ENCODE measurements around the gene CFAP70. TPM values are rescaled to one million over a fixed set of nuclear protein-coding genes. Genes with fewer than 3 reads are reported as not detected.

CFAP70 gene
- total RNA-seq, 1 experiment from 2014 or later = 0.10 TPM

- intact Hi-C loops (cut with micrococcal nuclease; ENCODE audit: unreplicated experiment) (no loop called here), in situ Hi-C loops (cut with HindIII; ENCODE audit: low pct_unique_long_range_greater_than_20kb, low sequenced_read_pairs) (no loop called here)
- no TSS peak for BruUV-seq (replicated peaks)
- TF ChIP-seq CTCF (IDR thresholded peaks at IDR 0.05) = no peak
- no peak for TF ChIP-seq REST (IDR thresholded peaks at IDR 0.05; ENCODE audit: insufficient read depth in 1 of 2, low read depth in 2 of 2, low read length in 1 of 2)
- Histone ChIP-seq H3K27ac (ENCODE audit: low read length) (no peak overlapping the region), H3K36me3 (ENCODE audit: control insufficient read depth, insufficient read depth, low read length) (no peaks in the 10 kb centered on the region), H3K9me3 (ENCODE audit: control insufficient read depth, insufficient read depth, low read depth, low read length) (no peaks in the 10 kb centered on the region), H3K4me1 (ENCODE audit: control insufficient read depth, insufficient read depth, low read length) (no peaks in the 10 kb centered on the region), H3K27me3 (ENCODE audit: control insufficient read depth, insufficient read depth, low read length) (no peaks in the 10 kb centered on the region; the same call in 1 of the 2 replicates), H3K4me3 (ENCODE audit: low read depth in 2 of 2, low read length in 2 of 2) (no peak overlapping the region)
- no peak for ATAC-seq
- DNase-seq (ENCODE audit: low read depth, low spot score) = no peak
- ChIA-PET CTCF (no interaction called here), POLR2A (no interaction called here)
These were observed 71.2 kb downstream of the CFAP70 start for GRCh38 chr10:73287441-73287840.

- Histone ChIP-seq H3K27me3 (ENCODE audit: control insufficient read depth, insufficient read depth, low read length) (peaks cover 4% of the 10 kb centered on the region; the same call in 1 of the 2 replicates), H3K4me3 (ENCODE audit: low read depth in 2 of 2, low read length in 2 of 2) (no peak overlapping the region), H3K4me1 (ENCODE audit: control insufficient read depth, insufficient read depth, low read length) (no peaks in the 10 kb centered on the region), H3K9me3 (ENCODE audit: control insufficient read depth, insufficient read depth, low read depth, low read length) (no peaks in the 10 kb centered on the region), H3K36me3 (ENCODE audit: control insufficient read depth, insufficient read depth, low read length) (no peaks in the 10 kb centered on the region), H3K27ac (ENCODE audit: low read length) (no peak overlapping the region)
- CTCF ChIA-PET = no interaction called here
- intact Hi-C loops (cut with micrococcal nuclease; ENCODE audit: unreplicated experiment) (no loop called here), in situ Hi-C loops (cut with HindIII; ENCODE audit: low pct_unique_long_range_greater_than_20kb, low sequenced_read_pairs) (no loop called here)
- no TSS peak for BruUV-seq (replicated peaks)
- POLR2A ChIA-PET = no interaction called here
- DNase-seq (ENCODE audit: low read depth, low spot score) = no peak
- no peak for TF ChIP-seq CTCF (IDR thresholded peaks at IDR 0.05)
- no peak for ATAC-seq
These were observed 77.6 kb downstream of the CFAP70 start for GRCh38 chr10:73281097-73281496.

- TF ChIP-seq CTCF (IDR thresholded peaks at IDR 0.05) (no peak), TCF7L2 (IDR thresholded peaks at IDR 0.05; ENCODE audit: low read depth, low read length) (no peak), POLR2AphosphoS5 (IDR thresholded peaks at IDR 0.05; ENCODE audit: low read depth, low read length) (no peak), REST (IDR thresholded peaks at IDR 0.05; ENCODE audit: insufficient read depth in 1 of 2, low read depth in 2 of 2, low read length in 1 of 2) (no peak), SIN3A (IDR thresholded peaks at IDR 0.05; ENCODE audit: borderline replicate concordance, insufficient read depth, low read depth, low read length) (no peak)
- Histone ChIP-seq H3K9me3 (ENCODE audit: control insufficient read depth, insufficient read depth, low read depth, low read length) (0 out of 2 replicates have a peak, but pooled peaks cover 3% of the 10 kb centered on the region), H3K27ac (ENCODE audit: low read length) (no peak overlapping the region), H3K27me3 (ENCODE audit: control insufficient read depth, insufficient read depth, low read length) (peaks cover 5% of the 10 kb centered on the region; the same call in 1 of the 2 replicates), H3K4me3 (ENCODE audit: low read depth in 2 of 2, low read length in 2 of 2) (no peak overlapping the region), H3K36me3 (ENCODE audit: control insufficient read depth, insufficient read depth, low read length) (no peaks in the 10 kb centered on the region), H3K4me1 (ENCODE audit: control insufficient read depth, insufficient read depth, low read length) (no peaks in the 10 kb centered on the region; the same call in 1 of the 2 replicates)
- ChIA-PET POLR2A (no interaction called here), CTCF (interaction anchor here (0.7 to 0.9 kb wide), 4 partner anchors 12 to 297 kb away, joined by 3 to 6 read pairs (median 4); no protein-coding TSS in a partner anchor)
- no peak for ATAC-seq
- DNase-seq (ENCODE audit: low read depth, low spot score) = no peak
- no TSS peak for BruUV-seq (replicated peaks)
- in situ Hi-C loops (cut with HindIII; ENCODE audit: low pct_unique_long_range_greater_than_20kb, low sequenced_read_pairs) (no loop called here), intact Hi-C loops (cut with micrococcal nuclease; ENCODE audit: unreplicated experiment) (loop anchor here (10.0 kb wide), 2 partner anchors 90 to 380 kb away; partner anchors contain the start of genes CFAP70 and MYOZ1)
These were observed 94.2 kb downstream of the CFAP70 start for GRCh38 chr10:73264423-73264822.

All from Panc1 (cell line).